Endothelial cell of umbilical vein (primary cell): ENCODE measurements around the gene RBM8A. TPM values are rescaled to one million over a fixed set of nuclear protein-coding genes. Genes with fewer than 3 reads are reported as not detected.

Source experiments
- BruUV-seq: library from RNA; stranded (reverse); fragments of 400-500 nt; replicated peaks from 2 replicates; lab custom pipeline; 2021; lab: Mats Ljungman, UMichigan
- CTCF ChIA-PET: fragments of 300-600, 350-600 bp; sonication (Branson Sonifier 250); formaldehyde crosslinking; loops from one replicate; lab custom pipeline; 2021; ENCODE audit warnings: antibody characterized with exemption, inconsistent platforms; lab: Charles Lee
- POLR2A ChIA-PET: fragments of 300-600, 350-600 bp; sonication (Branson Sonifier 250); formaldehyde crosslinking; loops from one replicate; lab custom pipeline; 2021; ENCODE audit warnings: antibody characterized with exemption, inconsistent platforms; lab: Charles Lee
- DNase-seq: peaks from one replicate; pipeline ENCODE4 v3.0.0-alpha.2; 2011; ENCODE audit warnings: low read depth, low spot score
- FAIRE-seq: peaks from 2 replicates; lab custom pipeline; 2011; peaks lifted over from hg19 to GRCh38; lab: Jason Lieb, UNC
- H2AFZ ChIP-seq: 2 replicates; pipeline ENCODE4 v1.6.0; 2012; ENCODE audit warnings: low read depth, low read length, control low read depth, inconsistent platforms
- H3K27ac ChIP-seq: 2 replicates; pipeline ENCODE4 v1.5.1; 2011; ENCODE audit warnings: low read depth, mild to moderate bottlenecking, control low read depth, low read length, moderate library complexity; ENCODE audit not compliant: insufficient read depth
- H3K27me3 ChIP-seq, 2 experiments: 2 replicates each; pipeline versions ENCODE4 v1.6.0 to v1.6.1; 2011; ENCODE audit warnings: low read length in 2 of 2, mixed read lengths in 1 of 2; ENCODE audit not compliant: control insufficient read depth in 2 of 2, insufficient read depth in 2 of 2
- H3K36me3 ChIP-seq, 2 experiments: 2 replicates in 1 of 2; 3 replicates in 1 of 2; pipeline ENCODE4 v1.5.1; 2011; ENCODE audit warnings: low read length in 2 of 2, mild to moderate bottlenecking in 1 of 2, moderate library complexity in 1 of 2; ENCODE audit not compliant: control insufficient read depth in 2 of 2, insufficient read depth in 2 of 2; ENCODE audit errors: extremely low read depth in 1 of 2
- H3K4me1 ChIP-seq: 3 replicates; pipeline ENCODE4 v1.5.1; 2011; ENCODE audit warnings: mild to moderate bottlenecking, low read length; ENCODE audit not compliant: control insufficient read depth, insufficient read depth; ENCODE audit errors: extremely low read depth
- H3K4me2 ChIP-seq: 2 replicates; pipeline ENCODE4 v1.6.1; 2011; ENCODE audit warnings: low read length, control low read depth, mixed read lengths; ENCODE audit not compliant: insufficient read depth
- H3K4me3 ChIP-seq, 3 experiments: fragments of 200-600 bp in 1 of 3; sonication (generic), shearing (Covaris generic) in 1 of 3; replicated peaks in 1 of 3; 2 replicates each; pipeline ENCODE4 v1.5.1; 2011 to 2016; ENCODE audit warnings: control low read depth in 3 of 3, low read length in 3 of 3, mild to moderate bottlenecking in 2 of 3, inconsistent platforms in 1 of 3, low read depth in 1 of 3, moderate library complexity in 1 of 3; ENCODE audit not compliant: insufficient read depth in 1 of 3
- H3K79me2 ChIP-seq: 2 replicates; pipeline ENCODE4 v1.6.0; 2012; ENCODE audit warnings: low read length, inconsistent platforms; ENCODE audit not compliant: control insufficient read depth, insufficient read depth
- H3K9ac ChIP-seq: replicated peaks from 2 replicates; pipeline ENCODE3; 2011; ENCODE audit warnings: low read length, control low read depth; ENCODE audit not compliant: insufficient read depth; ENCODE audit errors: extremely low read depth
- H3K9me1 ChIP-seq: replicated peaks from 3 replicates; pipeline ENCODE4 v1.6.0; 2011; ENCODE audit warnings: mild to moderate bottlenecking, low read length; ENCODE audit not compliant: control insufficient read depth, insufficient read depth; ENCODE audit errors: extremely low read depth
- H3K9me3 ChIP-seq: replicated peaks from 2 replicates; pipeline ENCODE4 v1.5.1; 2012; ENCODE audit warnings: low read length, inconsistent platforms; ENCODE audit not compliant: control insufficient read depth, insufficient read depth
- H4K20me1 ChIP-seq: replicated peaks from 2 replicates; pipeline ENCODE3; 2011; ENCODE audit warnings: mild to moderate bottlenecking, low read length; ENCODE audit not compliant: control insufficient read depth, insufficient read depth; ENCODE audit errors: extremely low read depth
- EZH2 ChIP-seq: IDR thresholded peaks from 2 replicates; pipeline ENCODE4 v1.6.1; 2012; ENCODE audit warnings: borderline replicate concordance, low read depth, mild to moderate bottlenecking, moderate library complexity, low read length, inconsistent platforms; ENCODE audit not compliant: severe bottlenecking
- FOS ChIP-seq: IDR thresholded peaks from 2 replicates; pipeline ENCODE4 v1.6.1; 2011; ENCODE audit warnings: mild to moderate bottlenecking, low read length, moderate library complexity, borderline replicate concordance; ENCODE audit not compliant: insufficient read depth
- GATA2 ChIP-seq: IDR thresholded peaks from 2 replicates; pipeline ENCODE4 v1.7.0; 2011; ENCODE audit warnings: low read depth, mild to moderate bottlenecking, moderate library complexity, mixed read lengths, low read length; ENCODE audit not compliant: insufficient read length, insufficient read depth
- JUN ChIP-seq: IDR thresholded peaks from 2 replicates; pipeline ENCODE4 v1.6.1; 2011; ENCODE audit warnings: borderline replicate concordance, low read depth; ENCODE audit not compliant: insufficient read length, insufficient read depth
- MYC ChIP-seq: IDR thresholded peaks from one replicate; pipeline ENCODE4 v1.6.1; 2011; ENCODE audit warnings: mild to moderate bottlenecking, low read depth, low read length
- POLR2A ChIP-seq: IDR thresholded peaks from 2 replicates; pipeline ENCODE4 v1.6.1; 2012; ENCODE audit warnings: low read depth, mild to moderate bottlenecking, control low read depth, low read length
- POLR2AphosphoS5 ChIP-seq: IDR thresholded peaks from 2 replicates; pipeline ENCODE4 v1.6.1; 2012; ENCODE audit warnings: low read depth, mild to moderate bottlenecking, control low read depth, low read length, moderate library complexity; ENCODE audit not compliant: insufficient read depth
- dilution Hi-C: fragments of 300-500 bp; cut with MboI; formaldehyde crosslinking; loops from one replicate; pipeline ENCODE4 v1.15.0; 2019; ENCODE audit warnings: low sequenced_read_pairs; ENCODE audit not compliant: extremely low pct_ligation_motif_present
- intact Hi-C: fragments of 100-400 bp; cut with micrococcal nuclease; formaldehyde crosslinking; loops from one replicate; pipeline ENCODE4 v1.10.0; 2022
- polyA plus RNA-seq, 4 experiments: library from polyadenylated mRNA; depleted of rRNA in 3 of 4; stranded (reverse) in 3 of 4; unstranded in 1 of 4; fragments of >200 nt; gene quantifications; 2 replicates each; pipeline versions ENCODE4 v1.2.1 to v1.2.3, GENCODE V29; 2011 to 2012; ENCODE audit warnings: missing spikeins in 1 of 4
- total RNA-seq: library from RNA; stranded (reverse); gene quantifications from 2 replicates; pipeline ENCODE4 v1.2.3, GENCODE V29; 2021
- TF ChIP-seq, protein P1 (sequence below), 2 donors: IDR thresholded peaks; 1 replicate in 1 of 2; 2 replicates in 1 of 2; pipeline ENCODE4 v1.5.1; 2011; ENCODE audit warnings: low read length in 2 of 2, mild to moderate bottlenecking in 2 of 2, moderate library complexity in 2 of 2, control low read depth in 1 of 2, inconsistent platforms in 1 of 2, low read depth in 1 of 2; ENCODE audit not compliant: insufficient read depth in 1 of 2; ENCODE audit errors: extremely low read depth in 1 of 2
- TF ChIP-seq, protein P2 (sequence below): IDR thresholded peaks from 2 replicates; pipeline ENCODE4 v1.6.1; 2011; ENCODE audit not compliant: insufficient read depth, insufficient read length

RBM8A gene
- total and polyA plus RNA-seq, 2 donors (not counting 3 experiments of a cell fraction or from before 2014, with no cell fraction given), result 192 to 194 TPM

DNA sequence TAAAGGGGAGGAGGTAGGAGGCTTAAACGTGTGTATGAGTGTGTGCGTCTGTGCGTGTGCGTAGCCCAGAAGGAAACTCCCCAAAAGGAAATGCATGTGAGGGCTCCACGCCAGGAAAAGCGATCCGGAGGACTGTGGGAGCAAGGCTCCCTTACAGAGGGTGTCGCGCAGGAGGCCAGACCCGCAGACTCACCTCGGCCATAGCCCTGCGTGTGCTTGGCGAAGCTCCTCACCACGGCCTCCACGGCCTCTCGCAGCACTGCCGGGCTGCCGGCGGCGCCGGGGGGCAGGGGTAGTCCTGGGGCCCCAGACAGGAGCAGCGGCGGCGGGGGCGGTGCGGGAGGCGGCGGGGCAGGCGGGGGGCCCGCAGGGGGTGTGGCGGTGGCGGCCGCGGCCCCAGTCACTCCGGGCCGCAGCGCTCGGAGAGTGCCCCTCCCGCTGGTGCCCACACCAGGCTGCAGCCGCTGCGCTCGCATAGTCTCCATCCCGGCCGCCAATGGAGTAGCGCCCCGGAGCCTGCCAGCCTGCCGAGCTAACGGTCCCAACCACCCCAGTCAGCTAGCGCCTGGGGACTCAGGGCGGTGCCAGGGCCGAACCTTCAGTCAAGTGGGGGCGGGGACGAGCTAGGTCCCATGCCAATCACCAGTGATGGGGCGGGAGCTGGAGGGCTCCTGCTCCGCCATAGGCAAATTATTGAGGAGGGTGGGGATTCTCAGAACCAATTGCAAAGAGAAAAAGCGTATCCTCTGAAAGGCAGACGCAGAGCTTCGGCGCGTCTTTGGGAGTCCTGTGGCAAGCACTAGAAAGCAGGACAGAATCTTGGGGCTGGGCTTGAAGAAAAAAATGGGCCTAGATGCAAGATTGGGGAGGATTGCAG is 30.4 kb upstream of the RBM8A start, which contains the start of gene LIX1L:
LIX1L (minus strand) TSS at position 575 of the 877 bp plus-strand sequence; CDS start at position 485, 90 bp downstream.
- FAIRE-seq (peak; percentile 92), DNase-seq (peak; percentile 97)
- POLR2A ChIA-PET, result interaction anchor here (1.0 to 2.0 kb wide), 5 partner anchors 22 to 99 kb away, joined by 3 to 11 read pairs (median 3); partner anchors contain the start of genes PEX11B, PIAS3 and RBM8A
- Histone ChIP-seq H3K27me3 (no peaks in the 10 kb centered on the region), H3K27ac (peak within 1 kb of the TSS; percentile 96), H3K36me3 (no peaks in the 10 kb centered on the region), H3K4me1 (peaks cover 50% of the 10 kb centered on the region), H3K9me1 (no peaks in the 10 kb centered on the region), H3K4me3 (peak within 1 kb of the TSS; percentile 71 to 87 (median 74)), H3K79me2 (peaks cover 45% of the 10 kb centered on the region), H2AFZ (peak within 1 kb of the TSS; percentile 78), H3K4me2 (peak within 1 kb of the TSS; percentile 94), H4K20me1 (no peaks in the 10 kb centered on the region), H3K9me3 (no peaks in the 10 kb centered on the region), H3K9ac (peak within 1 kb of the TSS; percentile 86)
- CTCF ChIA-PET, result interaction anchor here (0.7 to 2.7 kb wide), 12 partner anchors 8 to 111 kb away, joined by 3 to 22 read pairs (median 6); partner anchors contain the start of genes NUDT17, PEX11B, RBM8A and TXNIP
- TF ChIP-seq, protein P1, sequence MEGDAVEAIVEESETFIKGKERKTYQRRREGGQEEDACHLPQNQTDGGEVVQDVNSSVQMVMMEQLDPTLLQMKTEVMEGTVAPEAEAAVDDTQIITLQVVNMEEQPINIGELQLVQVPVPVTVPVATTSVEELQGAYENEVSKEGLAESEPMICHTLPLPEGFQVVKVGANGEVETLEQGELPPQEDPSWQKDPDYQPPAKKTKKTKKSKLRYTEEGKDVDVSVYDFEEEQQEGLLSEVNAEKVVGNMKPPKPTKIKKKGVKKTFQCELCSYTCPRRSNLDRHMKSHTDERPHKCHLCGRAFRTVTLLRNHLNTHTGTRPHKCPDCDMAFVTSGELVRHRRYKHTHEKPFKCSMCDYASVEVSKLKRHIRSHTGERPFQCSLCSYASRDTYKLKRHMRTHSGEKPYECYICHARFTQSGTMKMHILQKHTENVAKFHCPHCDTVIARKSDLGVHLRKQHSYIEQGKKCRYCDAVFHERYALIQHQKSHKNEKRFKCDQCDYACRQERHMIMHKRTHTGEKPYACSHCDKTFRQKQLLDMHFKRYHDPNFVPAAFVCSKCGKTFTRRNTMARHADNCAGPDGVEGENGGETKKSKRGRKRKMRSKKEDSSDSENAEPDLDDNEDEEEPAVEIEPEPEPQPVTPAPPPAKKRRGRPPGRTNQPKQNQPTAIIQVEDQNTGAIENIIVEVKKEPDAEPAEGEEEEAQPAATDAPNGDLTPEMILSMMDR (IDR thresholded peaks at IDR 0.05; ENCODE audit: extremely low read depth in 1 of 2, insufficient read depth in 1 of 2, low read depth in 1 of 2, low read length in 2 of 2), result no peak
- TF ChIP-seq FOS, result no peak
- TF ChIP-seq JUN, result no peak
- TF ChIP-seq POLR2AphosphoS5, result peak; percentile 92
- TF ChIP-seq POLR2A, result peak; percentile 98
- TF ChIP-seq, protein P2, sequence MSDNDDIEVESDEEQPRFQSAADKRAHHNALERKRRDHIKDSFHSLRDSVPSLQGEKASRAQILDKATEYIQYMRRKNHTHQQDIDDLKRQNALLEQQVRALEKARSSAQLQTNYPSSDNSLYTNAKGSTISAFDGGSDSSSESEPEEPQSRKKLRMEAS, result no peak
- no peak for TF ChIP-seq EZH2
- no peak for TF ChIP-seq GATA2
- TF ChIP-seq MYC, result peak; percentile 56
- intact Hi-C loops (loop anchor here (1.0 to 5.0 kb wide), 4 partner anchors 30 to 98 kb away; partner anchors contain the start of genes PEX11B, PIAS3 and RBM8A), dilution Hi-C loops (no loop called here)
- no TSS peak for BruUV-seq
